Thymus (tissue), 11 donors: ENCODE measurements around the gene CPLANE1. TPM values are rescaled to one million over a fixed set of nuclear protein-coding genes. Genes with fewer than 3 reads are reported as not detected.
"Not testable (repeated sequence)": the region's sequence is repeated elsewhere in the genome, so short reads cannot be mapped to it uniquely, and the experiment has no call there.

Experiments used
- DNase-seq, 9 donors: peaks; one replicate each; pipeline ENCODE4 v3.0.0-alpha.2; 2013; ENCODE audit warnings: low spot score in 9 of 9, low read depth in 6 of 9, missing footprints in 1 of 9
- H3K27ac ChIP-seq, 2 donors: one replicate each; pipeline ENCODE4 v1.5.1; 2013; ENCODE audit warnings: control low read depth in 1 of 2, low read depth in 1 of 2, low read length in 1 of 2, mild to moderate bottlenecking in 1 of 2, moderate library complexity in 1 of 2
- H3K27me3 ChIP-seq, 2 donors: one replicate each; pipeline ENCODE4 v1.5.1; 2013; ENCODE audit warnings: low read length in 1 of 2; ENCODE audit not compliant: control insufficient read depth in 2 of 2, insufficient read depth in 1 of 2
- H3K36me3 ChIP-seq, 2 donors: one replicate each; pipeline ENCODE4 v1.5.1; 2013; ENCODE audit warnings: low read length in 1 of 2, mild to moderate bottlenecking in 1 of 2, moderate library complexity in 1 of 2; ENCODE audit not compliant: control insufficient read depth in 2 of 2, insufficient read depth in 2 of 2
- H3K4me1 ChIP-seq, 2 donors: one replicate each; pipeline ENCODE4 v1.5.1; 2013; ENCODE audit warnings: low read length in 2 of 2; ENCODE audit not compliant: control insufficient read depth in 2 of 2, insufficient read depth in 2 of 2
- H3K4me3 ChIP-seq, 2 donors: one replicate each; pipeline ENCODE4 v1.5.1; 2013; ENCODE audit warnings: low read length in 2 of 2, control low read depth in 1 of 2, mild to moderate bottlenecking in 1 of 2
- H3K9me3 ChIP-seq, 2 donors: one replicate each; pipeline ENCODE4 v1.5.1; 2013; ENCODE audit warnings: low read length in 1 of 2, mild to moderate bottlenecking in 1 of 2; ENCODE audit not compliant: control insufficient read depth in 2 of 2, insufficient read depth in 1 of 2
- WGBS: extraction: QIAGEN DNeasy Blood & Tissue Kit; methylation state at CpG from one replicate; pipeline ENCODE4 v1.1.7; 2013; 5-methylcytosine and 5-hydroxymethylcytosine counted together
- polyA plus RNA-seq: library from polyadenylated mRNA; stranded (reverse); fragments of 200-250 nt; gene quantifications from one replicate; pipeline ENCODE4 v1.2.3, GENCODE V29; 2013
- total RNA-seq: library from RNA; stranded (reverse); fragments of 120-200 nt; gene quantifications from one replicate; pipeline ENCODE4 v1.2.4, GENCODE V29; 2013
- donor health status: healthy.

Gene CPLANE1
- total and polyA plus RNA-seq, 2 donors: 6.0 to 20.2 TPM

DNA sequence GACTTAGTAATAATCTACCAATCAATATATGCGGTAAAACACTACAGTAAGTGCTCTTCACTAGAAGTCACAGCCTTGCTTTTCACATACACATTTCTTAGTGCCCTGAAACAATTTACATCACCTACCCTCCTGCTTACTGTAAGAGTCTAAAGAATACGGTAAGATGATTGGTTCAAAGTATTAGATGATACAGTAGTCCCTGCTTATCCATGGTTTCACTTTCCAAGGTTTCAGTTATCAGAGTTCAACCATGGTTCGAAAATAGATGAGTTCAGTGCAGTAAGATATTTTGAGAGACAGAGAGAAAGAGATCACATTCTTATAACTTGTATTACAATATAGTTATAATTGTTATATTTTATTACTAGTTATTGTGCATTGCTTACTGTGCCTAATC, 83.0 kb downstream of the CPLANE1 start:
- Histone ChIP-seq H3K36me3 (peaks cover 13 to 48% of the 10 kb centered on the region in 2 donors), H3K27me3 (no peaks in the 10 kb centered on the region), H3K4me1 (no peaks in the 10 kb centered on the region), H3K27ac (no peak overlapping the region), H3K9me3 (no peaks in the 10 kb centered on the region), H3K4me3 (no peak overlapping the region)
- WGBS: 79% methylated on average over 3 of the region's 3 CpGs
- no peak for DNase-seq

DNA sequence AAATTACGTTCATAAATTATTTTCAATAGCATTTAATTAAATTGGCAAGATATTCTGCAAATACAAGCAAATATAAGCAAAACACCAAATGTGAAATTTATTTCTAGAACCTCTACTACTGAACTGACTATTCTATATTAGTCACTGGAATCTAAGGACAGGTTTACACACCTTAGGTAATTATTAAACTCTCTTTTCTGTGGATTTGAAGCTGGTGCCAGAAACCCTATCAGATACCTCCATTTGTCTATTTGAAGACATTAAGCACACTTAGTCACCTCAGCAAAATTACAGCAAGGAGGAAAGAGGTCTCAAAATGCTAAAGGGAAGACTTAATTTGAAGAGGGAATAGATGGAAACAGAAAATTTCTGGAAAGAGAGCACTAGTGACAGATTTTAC, 83.4 kb downstream of the CPLANE1 start:
- H3K36me3 ChIP-seq: peaks cover 13 to 44% of the 10 kb centered on the region in 2 donors
- H3K4me3 ChIP-seq: no peak overlapping the region
- DNase-seq: no peak
- 49% methylated on average over 1 of the region's 1 CpG for WGBS
- H3K4me1 ChIP-seq: no peaks in the 10 kb centered on the region
- H3K27ac ChIP-seq: no peak overlapping the region
- no peaks in the 10 kb centered on the region for H3K9me3 ChIP-seq
- no peaks in the 10 kb centered on the region for H3K27me3 ChIP-seq

DNA sequence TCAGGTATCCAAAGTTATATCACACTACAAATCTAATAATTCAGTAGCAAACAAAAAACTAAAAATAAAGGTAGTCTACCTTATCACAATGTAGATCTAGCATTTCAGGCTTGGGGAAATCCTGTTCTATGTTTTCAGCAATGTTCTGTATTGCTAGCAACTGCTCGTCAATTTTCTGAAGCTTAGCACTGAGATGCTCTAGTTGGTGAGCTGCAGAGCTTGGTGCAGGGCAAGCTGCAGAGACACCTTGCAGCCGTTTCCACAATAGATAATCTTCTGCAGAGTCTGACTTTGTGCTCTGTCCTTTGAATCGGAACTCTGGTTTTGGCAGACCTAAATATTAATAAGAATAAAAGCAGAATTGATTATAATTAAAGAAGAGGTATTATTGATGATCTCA, 95.5 kb downstream of the CPLANE1 start:
- Histone ChIP-seq H3K27ac (no peak overlapping the region), H3K4me1 (no peaks in the 10 kb centered on the region), H3K36me3 (peaks cover 10 to 50% of the 10 kb centered on the region in 2 donors), H3K27me3 (no peaks in the 10 kb centered on the region), H3K9me3 (no peaks in the 10 kb centered on the region), H3K4me3 (no peak overlapping the region)
- peak in 1 of 9 donors; percentile 3 for DNase-seq
- WGBS: 93% methylated on average over 3 of the region's 3 CpGs

DNA sequence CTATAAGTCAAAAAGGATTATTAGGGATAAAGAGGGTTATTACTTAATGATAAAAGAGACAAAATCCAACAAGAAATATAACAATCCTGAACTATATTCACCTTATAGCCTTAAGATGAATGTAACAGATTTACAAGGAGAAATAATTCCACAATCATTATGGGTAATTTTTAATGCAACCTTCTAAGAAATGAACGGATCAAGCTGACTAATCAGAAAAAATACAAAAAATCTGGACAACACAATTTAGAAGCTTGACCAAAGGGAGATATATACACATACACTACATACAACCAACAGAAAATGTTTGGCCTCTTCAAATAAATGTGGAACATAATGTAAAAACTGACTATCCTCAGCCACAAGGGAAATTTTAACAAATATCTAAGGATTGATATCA, 102.3 kb downstream of the CPLANE1 start:
- peaks cover 0 to 15% of the 10 kb centered on the region in 2 donors for H3K36me3 ChIP-seq
- no peaks in the 10 kb centered on the region for H3K27me3 ChIP-seq
- H3K27ac ChIP-seq: no peak overlapping the region
- 98% methylated on average over 1 of the region's 1 CpG for WGBS
- no peak overlapping the region for H3K4me3 ChIP-seq
- DNase-seq: no peak
- peaks cover 0 to 12% of the 10 kb centered on the region in 2 donors for H3K9me3 ChIP-seq
- H3K4me1 ChIP-seq: no peaks in the 10 kb centered on the region

DNA sequence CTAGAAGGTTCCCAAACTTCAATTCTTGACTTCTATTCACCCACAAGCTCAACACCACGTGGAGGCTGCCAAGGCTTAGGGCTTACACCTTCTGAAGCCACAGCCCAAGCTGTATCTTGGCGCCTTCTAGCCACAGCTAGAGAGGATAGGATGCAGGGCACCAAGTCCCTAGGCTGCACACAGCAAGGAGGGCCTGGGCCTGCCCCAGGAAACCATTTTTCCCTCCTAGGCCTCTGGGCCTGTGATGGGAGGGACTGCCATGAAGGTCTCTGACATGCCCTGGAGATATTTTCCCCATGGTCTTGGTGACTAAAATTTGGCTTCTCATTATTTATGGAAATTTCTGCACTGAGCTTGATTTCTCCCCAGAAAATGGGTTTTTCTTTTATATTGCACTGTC, 112.5 kb downstream of the CPLANE1 start:
- Histone ChIP-seq H3K4me1 (no peaks in the 10 kb centered on the region), H3K9me3 (peaks cover 0 to 8% of the 10 kb centered on the region in 2 donors), H3K27ac (no peak overlapping the region), H3K4me3 (no peak overlapping the region), H3K27me3 (no peaks in the 10 kb centered on the region), H3K36me3 (peaks cover 22 to 32% of the 10 kb centered on the region in 2 donors)
- WGBS: 95% methylated on average over 2 of the region's 2 CpGs
- DNase-seq: no peak

DNA sequence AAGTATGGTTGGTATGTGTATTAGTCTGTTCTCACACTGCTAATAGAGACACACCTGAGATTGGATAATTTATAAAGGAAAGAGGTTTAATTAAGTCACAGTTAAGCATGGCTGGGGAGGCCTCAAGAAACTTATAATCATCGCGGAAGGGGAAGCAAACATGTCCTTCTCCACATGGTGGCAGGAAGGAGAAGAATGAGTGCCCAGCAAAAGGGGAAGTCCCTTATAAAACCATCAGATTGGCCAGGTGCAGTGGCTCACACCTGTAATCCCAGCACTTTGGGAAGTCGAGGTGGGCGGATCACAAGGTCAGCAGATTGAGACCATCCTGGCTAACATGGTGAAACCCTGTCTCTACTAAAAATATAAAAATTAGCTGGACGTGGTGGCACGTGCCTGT, 113.9 kb downstream of the CPLANE1 start:
- H3K36me3 ChIP-seq: peaks cover 22 to 26% of the 10 kb centered on the region in 2 donors
- WGBS: 97% methylated on average over 6 of the region's 6 CpGs
- H3K9me3 ChIP-seq, H3K4me1 ChIP-seq, H3K27me3 ChIP-seq, H3K27ac ChIP-seq, DNase-seq, H3K4me3 ChIP-seq: not testable (repeated sequence)

DNA sequence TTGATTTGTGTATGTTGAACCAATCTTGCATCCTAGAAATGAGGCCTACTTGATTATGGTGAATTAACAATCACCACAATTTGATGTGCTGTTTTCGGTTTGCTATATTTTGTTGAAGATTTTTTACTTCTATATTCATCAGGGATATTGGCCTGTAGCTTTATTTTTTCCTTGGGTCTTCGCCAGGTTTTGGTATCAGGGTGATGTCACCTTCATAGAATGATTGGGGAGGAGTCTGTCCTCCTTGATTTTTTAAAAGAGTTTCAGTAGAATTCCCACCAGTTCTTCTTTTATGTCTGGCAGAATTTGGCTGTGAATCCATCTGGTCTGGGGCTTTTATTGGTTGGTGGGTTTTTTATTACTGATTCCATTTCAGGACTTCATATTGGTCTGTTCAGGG, 115.2 kb downstream of the CPLANE1 start:
- no peaks in the 10 kb centered on the region for H3K4me1 ChIP-seq
- peaks cover 22 to 26% of the 10 kb centered on the region in 2 donors for H3K36me3 ChIP-seq
- H3K27ac ChIP-seq: no peak overlapping the region
- DNase-seq: no peak
- H3K4me3 ChIP-seq: no peak overlapping the region
- H3K9me3 ChIP-seq: peaks cover 0 to 8% of the 10 kb centered on the region in 2 donors
- 100% methylated on average over 2 of the region's 2 CpGs for WGBS
- no peaks in the 10 kb centered on the region for H3K27me3 ChIP-seq

DNA sequence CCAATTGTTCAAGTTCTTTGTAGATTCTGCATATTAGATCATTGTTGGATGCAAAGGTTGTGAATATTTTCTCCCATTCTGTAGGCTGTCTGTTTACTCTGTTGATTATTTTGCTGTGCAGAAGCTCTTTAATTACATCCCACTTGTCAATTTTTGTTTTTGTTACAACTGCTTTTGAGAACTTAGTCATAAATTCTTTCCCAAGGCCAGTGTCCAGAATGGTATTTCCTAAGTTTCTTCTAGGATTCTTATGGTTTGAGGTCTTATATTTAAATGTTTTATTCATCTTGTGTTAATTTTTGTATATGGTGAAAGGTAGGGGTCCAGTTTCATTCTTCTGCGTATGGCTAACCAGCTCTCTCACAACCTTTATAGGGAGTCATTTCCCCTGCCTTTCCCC, 116.5 kb downstream of the CPLANE1 start:
- no peak for DNase-seq
- no peaks in the 10 kb centered on the region for H3K4me1 ChIP-seq
- H3K9me3 ChIP-seq: peaks cover 0 to 11% of the 10 kb centered on the region in 2 donors
- H3K27me3 ChIP-seq: no peaks in the 10 kb centered on the region
- 100% methylated on average over 1 of the region's 1 CpG for WGBS
- peaks cover 19 to 26% of the 10 kb centered on the region in 2 donors for H3K36me3 ChIP-seq
- no peak overlapping the region for H3K4me3 ChIP-seq
- no peak overlapping the region for H3K27ac ChIP-seq

DNA sequence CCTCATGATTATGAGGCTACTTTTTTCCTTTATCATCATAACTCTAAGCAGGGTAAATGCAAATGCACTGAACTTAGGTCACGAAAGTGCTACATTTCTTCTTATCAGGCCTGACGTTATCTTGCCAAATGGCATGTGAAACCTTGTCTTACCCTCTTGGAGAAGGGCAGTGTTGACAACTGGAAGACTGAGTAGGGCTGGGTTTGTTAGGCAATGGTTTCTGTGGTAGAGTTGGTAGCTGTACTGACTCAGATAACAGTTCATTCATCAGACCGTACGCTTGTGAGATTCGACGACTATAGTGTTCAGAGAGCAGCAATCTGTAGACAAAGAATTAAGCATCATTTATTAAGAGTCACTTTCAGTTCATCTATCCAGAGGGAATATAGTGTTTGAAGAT, 127.7 kb downstream of the CPLANE1 start:
- peaks cover 0 to 11% of the 10 kb centered on the region in 2 donors for H3K36me3 ChIP-seq
- peak overlapping the region in 1 of 2 donors; percentile 61 for H3K27ac ChIP-seq
- peak in 1 of 9 donors; percentile 17 for DNase-seq
- WGBS: 87% methylated on average over 6 of the region's 6 CpGs
- no peaks in the 10 kb centered on the region for H3K27me3 ChIP-seq
- H3K9me3 ChIP-seq: no peaks in the 10 kb centered on the region
- H3K4me3 ChIP-seq: no peak overlapping the region
- H3K4me1 ChIP-seq: peaks cover 9 to 27% of the 10 kb centered on the region in 2 donors

DNA sequence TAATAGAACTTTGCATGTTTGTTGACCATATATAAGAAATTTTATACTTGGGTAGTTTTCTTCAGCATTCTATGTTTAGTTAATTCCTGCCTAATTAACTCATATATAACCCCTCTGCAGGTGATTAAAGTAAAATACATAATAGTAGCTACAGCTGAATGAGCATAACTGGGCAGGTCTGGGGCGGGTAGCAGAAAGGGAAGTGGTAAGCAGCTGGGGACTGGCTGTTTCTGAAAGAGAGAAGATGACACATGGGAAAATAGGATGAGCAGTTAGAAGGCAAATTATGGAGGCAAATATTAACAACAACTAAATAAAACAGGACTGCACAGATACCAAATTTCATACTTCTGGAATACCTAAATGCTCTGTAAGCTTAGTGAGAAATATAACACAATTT, 128.1 kb downstream of the CPLANE1 start:
- H3K4me3 ChIP-seq: no peak overlapping the region
- peak in 1 of 9 donors; percentile 41 for DNase-seq
- peak overlapping the region in 1 of 2 donors; percentile 61 for H3K27ac ChIP-seq
- H3K27me3 ChIP-seq: no peaks in the 10 kb centered on the region
- peaks cover 12 to 28% of the 10 kb centered on the region in 2 donors for H3K4me1 ChIP-seq
- no peaks in the 10 kb centered on the region for H3K9me3 ChIP-seq
- H3K36me3 ChIP-seq: peaks cover 0 to 12% of the 10 kb centered on the region in 2 donors
- WGBS: 38% methylated on average over 1 of the region's 1 CpG
